ENCODE measurements around the gene BBS12. TPM values are rescaled to one million over a fixed set of nuclear protein-coding genes. Genes with fewer than 3 reads are reported as not detected.

BBS12 gene
- polyA plus RNA-seq, 3 donors = 0.19 to 1.0 (median 0.52) TPM

- H3K4me2 ChIP-seq (replicated peaks; ENCODE audit: extremely low read depth, low read length, poor library complexity, severe bottlenecking) = no peak overlapping the region
- no peak for DNase-seq
- no peak for TF ChIP-seq CTCF (IDR thresholded peaks at IDR 0.05)
- Mint-ChIP-seq H3K27me3 (ENCODE audit: low read depth in 3 of 3) (peaks cover 0 to 5% (median 0%) of the 10 kb centered on the region in 3 donors), H3K4me1 (no peaks in the 10 kb centered on the region), H3K36me3 (no peaks in the 10 kb centered on the region), H3K27ac (no peak overlapping the region), H3K4me3 (no peak overlapping the region), H3K9me3 (peaks cover 1 to 15% (median 8%) of the 10 kb centered on the region in 7 donors)
- H3K9me3 ChIP-seq (replicated peaks in 1 of 2; ENCODE audit: control insufficient read depth in 1 of 2, insufficient read depth in 1 of 2, low read length in 2 of 2) = peaks cover 6 to 10% of the 10 kb centered on the region in 2 donors
- no peaks in the 10 kb centered on the region for H3K27me3 ChIP-seq (ENCODE audit: control insufficient read depth in 2 of 2, insufficient read depth in 2 of 2, low read length in 2 of 2)
- no peak overlapping the region for H3K27ac ChIP-seq (ENCODE audit: low read depth in 1 of 2, low read length in 2 of 2)
- no peaks in the 10 kb centered on the region for H3K36me3 ChIP-seq (replicated peaks in 1 of 2; ENCODE audit: control insufficient read depth in 1 of 2, insufficient read depth in 2 of 2, low read length in 2 of 2)
- H2AFZ ChIP-seq (ENCODE audit: insufficient read depth, low read depth, low read length, poor library complexity, severe bottlenecking) = no peak overlapping the region
- no peaks in the 10 kb centered on the region for H3K79me2 ChIP-seq (ENCODE audit: insufficient read depth, low read length)
- no peak overlapping the region for H3K9ac ChIP-seq (ENCODE audit: insufficient read depth, low read length, poor library complexity, severe bottlenecking)
- intact Hi-C loops (cut with micrococcal nuclease) = no loop called here
- no peaks in the 10 kb centered on the region for H4K20me1 ChIP-seq (ENCODE audit: insufficient read depth, low read length)
- H3K4me1 ChIP-seq (ENCODE audit: control insufficient read depth in 1 of 2, insufficient read depth in 2 of 2, low read length in 2 of 2) = no peaks in the 10 kb centered on the region
- 0% methylated on average over 1 of the region's 2 CpGs for WGBS (ENCODE audit: insufficient coverage)
- no peak overlapping the region for H3K4me3 ChIP-seq (replicated peaks in 1 of 3; ENCODE audit: low read depth in 2 of 3, low read length in 3 of 3)
Observed at GRCh38 chr4:122687531-122688061, 44.9 kb upstream of the BBS12 start.

- no peaks in the 10 kb centered on the region for H3K27me3 ChIP-seq (ENCODE audit: control insufficient read depth in 2 of 2, insufficient read depth in 2 of 2, low read length in 2 of 2)
- H3K4me3 ChIP-seq (replicated peaks in 1 of 3; ENCODE audit: low read depth in 2 of 3, low read length in 3 of 3) = no peak overlapping the region
- peaks cover 4 to 5% of the 10 kb centered on the region in 2 donors for H3K9me3 ChIP-seq (replicated peaks in 1 of 2; ENCODE audit: control insufficient read depth in 1 of 2, insufficient read depth in 1 of 2, low read length in 2 of 2)
- no peaks in the 10 kb centered on the region for H3K4me1 ChIP-seq (ENCODE audit: control insufficient read depth in 1 of 2, insufficient read depth in 2 of 2, low read length in 2 of 2)
- H3K9ac ChIP-seq (ENCODE audit: insufficient read depth, low read length, poor library complexity, severe bottlenecking) = no peak overlapping the region
- Mint-ChIP-seq H3K4me1 (no peaks in the 10 kb centered on the region), H3K27ac (no peak overlapping the region), H3K36me3 (no peaks in the 10 kb centered on the region), H3K9me3 (peaks cover 0 to 11% (median 3%) of the 10 kb centered on the region in 7 donors), H3K4me3 (no peak overlapping the region), H3K27me3 (ENCODE audit: low read depth in 3 of 3) (peaks cover 0 to 5% (median 0%) of the 10 kb centered on the region in 3 donors)
- no peak overlapping the region for H2AFZ ChIP-seq (ENCODE audit: insufficient read depth, low read depth, low read length, poor library complexity, severe bottlenecking)
- no peak for TF ChIP-seq CTCF (IDR thresholded peaks at IDR 0.05)
- no peaks in the 10 kb centered on the region for H4K20me1 ChIP-seq (ENCODE audit: insufficient read depth, low read length)
- intact Hi-C loops (cut with micrococcal nuclease) = no loop called here
- H3K4me2 ChIP-seq (replicated peaks; ENCODE audit: extremely low read depth, low read length, poor library complexity, severe bottlenecking) = no peak overlapping the region
- no peaks in the 10 kb centered on the region for H3K79me2 ChIP-seq (ENCODE audit: insufficient read depth, low read length)
- WGBS (ENCODE audit: insufficient coverage) = 90% methylated on average over 2 of the region's 9 CpGs
- DNase-seq = no peak
- no peaks in the 10 kb centered on the region for H3K36me3 ChIP-seq (replicated peaks in 1 of 2; ENCODE audit: control insufficient read depth in 1 of 2, insufficient read depth in 2 of 2, low read length in 2 of 2)
- no peak overlapping the region for H3K27ac ChIP-seq (ENCODE audit: low read depth in 1 of 2, low read length in 2 of 2)
Observed at GRCh38 chr4:122688529-122689140, 43.9 kb upstream of the BBS12 start.

Measured in CD14-positive monocyte (primary cell).